ENCODE data around the gene IL20RB. TPM values are rescaled to one million over a fixed set of nuclear protein-coding genes. Genes with fewer than 3 reads are reported as not detected.

The IL20RB gene
- total and polyA plus RNA-seq, 10 donors, result 0.33 to 3.1 (median 0.85) TPM

- no peak for DNase-seq
- intact Hi-C loops (cut with DNase I; ENCODE audit: low total_unique reads), result no loop called here
- 80 to 92% (median 85%) methylated on average over 4 of the region's 4 CpGs for WGBS, 5 donors
- H3K27ac ChIP-seq, result no peak overlapping the region
- no peak for TF ChIP-seq CTCF (IDR thresholded peaks at IDR 0.05 in 8 of 11, conservative IDR thresholded peaks at IDR 0.05 in 3 of 11)
- TF ChIP-seq POLR2AphosphoS5 (IDR thresholded peaks at IDR 0.05), result no peak
- no peak for TF ChIP-seq POLR2A (IDR thresholded peaks at IDR 0.05)
- no peaks in the 10 kb centered on the region for H3K9me3 ChIP-seq
- H3K36me3 ChIP-seq, result no peaks in the 10 kb centered on the region
- peaks cover 0 to 4% (median 0%) of the 10 kb centered on the region in 7 donors for H3K27me3 ChIP-seq (replicated peaks in 1 of 7)
- no peaks in the 10 kb centered on the region for H3K4me1 ChIP-seq
- no peak overlapping the region for H3K4me3 ChIP-seq
Observed at GRCh38 chr3:137046747-137047146, 89.0 kb downstream of the IL20RB start.

DNA sequence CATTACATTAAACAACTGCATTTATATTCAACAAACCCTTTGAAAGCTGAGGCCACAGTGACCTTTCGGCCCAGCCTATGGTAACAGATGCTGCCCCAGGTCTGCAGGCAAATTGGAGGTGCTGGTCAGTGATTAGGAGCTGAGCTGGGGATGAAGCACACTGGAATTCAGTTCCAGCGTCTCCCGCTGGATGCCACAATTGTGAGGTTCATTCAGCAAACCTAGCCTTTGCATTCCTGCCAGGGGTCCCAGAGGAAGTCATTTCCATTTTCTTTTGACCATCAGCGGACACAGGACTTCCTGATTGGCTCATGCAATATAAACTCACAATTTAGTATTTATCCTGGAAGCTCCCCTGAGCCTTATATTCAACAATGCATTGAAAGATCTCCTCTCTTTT lies 89.5 kb downstream of the IL20RB start:
- DNase-seq, result no peak
- 72 to 83% (median 74%) methylated on average over 4 of the region's 4 CpGs for WGBS, 5 donors
- peaks cover 0 to 4% (median 0%) of the 10 kb centered on the region in 7 donors for H3K27me3 ChIP-seq (replicated peaks in 1 of 7)
- no peaks in the 10 kb centered on the region for H3K36me3 ChIP-seq
- no peaks in the 10 kb centered on the region for H3K9me3 ChIP-seq
- no peak for TF ChIP-seq POLR2A (IDR thresholded peaks at IDR 0.05)
- no peak for TF ChIP-seq CTCF (IDR thresholded peaks at IDR 0.05 in 8 of 11, conservative IDR thresholded peaks at IDR 0.05 in 3 of 11)
- no peak for TF ChIP-seq POLR2AphosphoS5 (IDR thresholded peaks at IDR 0.05)
- no peak overlapping the region for H3K27ac ChIP-seq
- no peak overlapping the region for H3K4me3 ChIP-seq
- intact Hi-C loops (cut with DNase I; ENCODE audit: low total_unique reads), result no loop called here
- no peaks in the 10 kb centered on the region for H3K4me1 ChIP-seq

DNA sequence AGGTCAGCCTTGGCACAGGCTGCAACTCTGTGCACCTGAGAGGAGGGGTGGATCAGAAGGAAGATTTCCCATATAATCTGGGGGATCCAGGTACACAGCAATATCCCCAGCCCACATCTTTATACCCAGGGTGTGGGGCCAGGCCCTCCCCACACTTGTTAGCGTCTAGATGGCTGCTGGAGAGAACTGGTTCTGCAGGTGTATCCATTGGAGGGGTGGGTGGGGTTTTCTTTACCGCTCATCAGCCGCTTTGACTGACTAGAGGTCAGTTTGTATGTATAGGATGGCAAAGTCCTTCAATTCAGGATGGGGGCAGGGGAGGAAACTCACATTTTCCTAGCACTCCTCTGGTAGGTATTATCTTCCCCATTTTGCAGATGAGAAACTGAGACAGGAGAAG lies 92.5 kb downstream of the IL20RB start:
- DNase-seq, result no peak
- intact Hi-C loops (cut with DNase I; ENCODE audit: low total_unique reads), result no loop called here
- WGBS, 5 donors, result 64 to 92% (median 81%) methylated on average over 3 of the region's 3 CpGs
- Histone ChIP-seq H3K4me3 (no peak overlapping the region), H3K4me1 (no peaks in the 10 kb centered on the region), H3K9me3 (no peaks in the 10 kb centered on the region), H3K36me3 (no peaks in the 10 kb centered on the region), H3K27me3 (replicated peaks in 1 of 7) (peaks cover 0 to 4% (median 0%) of the 10 kb centered on the region in 7 donors), H3K27ac (no peak overlapping the region)
- TF ChIP-seq POLR2A (IDR thresholded peaks at IDR 0.05), result no peak
- TF ChIP-seq CTCF (IDR thresholded peaks at IDR 0.05 in 8 of 11, conservative IDR thresholded peaks at IDR 0.05 in 3 of 11), result no peak
- no peak for TF ChIP-seq POLR2AphosphoS5 (IDR thresholded peaks at IDR 0.05)

DNA sequence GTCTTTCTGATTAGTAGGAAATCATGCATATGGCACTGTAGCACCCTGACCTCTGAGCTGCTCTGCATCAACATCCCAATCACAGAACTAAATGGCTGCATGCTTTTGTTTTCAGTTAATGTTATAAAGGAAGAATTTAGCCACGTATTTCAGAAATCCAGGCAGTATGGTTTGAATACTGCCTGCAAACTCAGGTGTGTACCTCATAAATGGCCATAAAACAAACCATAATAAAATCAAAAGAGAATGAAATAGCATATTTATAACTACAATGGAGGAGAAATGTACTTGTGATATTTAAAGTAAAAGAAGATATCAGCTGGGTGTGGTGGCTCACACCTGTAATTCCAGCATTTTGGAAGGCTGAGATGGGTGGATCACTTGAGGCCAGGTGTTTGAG lies 94.5 kb downstream of the IL20RB start:
- intact Hi-C loops (cut with DNase I; ENCODE audit: low total_unique reads), result no loop called here
- Histone ChIP-seq H3K27ac (no peak overlapping the region), H3K4me1 (no peaks in the 10 kb centered on the region), H3K4me3 (no peak overlapping the region), H3K9me3 (no peaks in the 10 kb centered on the region), H3K36me3 (no peaks in the 10 kb centered on the region), H3K27me3 (replicated peaks in 1 of 7) (no peaks in the 10 kb centered on the region)
- 71 to 97% (median 80%) methylated on average over 1 of the region's 1 CpG for WGBS, 5 donors
- DNase-seq, result no peak
- TF ChIP-seq CTCF (IDR thresholded peaks at IDR 0.05 in 8 of 11, conservative IDR thresholded peaks at IDR 0.05 in 3 of 11) (no peak), POLR2A (IDR thresholded peaks at IDR 0.05) (no peak), POLR2AphosphoS5 (IDR thresholded peaks at IDR 0.05) (no peak)

Other genes starting within 250 kb of the IL20RB start
- 10 to 100 TPM; 40.0 to 61.6 (median 51.9) TPM for gene STAG1, start 205.6 kb upstream of the IL20RB start, total RNA-seq
- 1 to 10 TPM; 7.2 to 9.2 (median 8.5) TPM for gene STAG1, start 205.6 kb upstream of the IL20RB start, polyA plus RNA-seq
- 1 to 10 TPM; 2.8 to 7.7 (median 4.1) TPM for gene SLC35G2, start 138.9 kb upstream of the IL20RB start, total RNA-seq
- 1 to 10 TPM; 1.1 to 2.1 (median 1.6) TPM for gene SLC35G2, start 138.9 kb upstream of the IL20RB start, polyA plus RNA-seq
- 10 to 100 TPM; 41.9 to 54.7 (median 48.3) TPM for gene NCK1, start 95.8 kb upstream of the IL20RB start, total RNA-seq
- gene NCK1, start 95.8 kb upstream of the IL20RB start, polyA plus RNA-seq, result 10 to 100 TPM; 12.5 to 21.9 (median 19.5) TPM

Data from spleen (tissue), 11 donors.